ENCODE data around the gene PRR29.

The PRR29 gene

DNA sequence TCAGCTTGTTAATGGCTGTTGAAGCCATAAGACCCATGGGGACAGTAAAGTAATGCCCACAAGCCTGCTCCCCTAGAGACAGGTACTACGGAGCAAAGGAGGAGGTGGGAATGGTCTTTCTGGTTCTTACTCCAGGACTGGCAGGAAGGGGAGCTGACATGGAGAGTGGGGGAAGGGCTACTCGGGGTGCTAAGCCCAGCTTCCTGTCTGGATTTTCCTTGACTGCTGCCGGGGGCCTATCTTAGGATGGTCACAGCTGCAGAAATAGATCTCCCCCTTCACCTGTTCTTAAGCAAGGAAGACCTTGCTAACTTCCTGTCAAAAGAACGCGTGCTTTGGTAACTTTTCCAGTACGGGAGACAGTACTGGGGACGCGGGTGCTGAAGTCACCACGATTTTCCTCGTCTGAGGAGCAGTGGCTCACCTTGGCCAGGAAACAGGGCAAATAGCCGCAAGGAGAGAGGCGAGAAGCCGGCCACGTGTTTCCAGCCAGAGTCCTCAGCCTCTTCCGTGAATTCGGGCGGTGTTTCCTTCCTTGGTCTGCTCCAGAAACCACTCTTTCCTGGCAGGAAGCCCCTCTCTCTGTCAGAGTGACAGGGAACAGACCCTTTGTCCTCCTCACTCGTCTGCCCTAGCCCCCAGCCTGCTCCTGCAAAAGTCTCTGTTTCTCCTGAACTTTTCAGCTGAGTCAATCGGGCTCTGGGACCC, 656 bp upstream of the PRR29 start:
- TF ChIP-seq CTCF (IDR thresholded peaks at IDR 0.05; ENCODE audit: low read length, missing control alignments) = no peak
- H3K4me3 ChIP-seq (replicated peaks; ENCODE audit: low read depth, low read length) = peak overlapping the region; percentile 69
- DNase-seq (ENCODE audit: low read depth) = no peak

DNA sequence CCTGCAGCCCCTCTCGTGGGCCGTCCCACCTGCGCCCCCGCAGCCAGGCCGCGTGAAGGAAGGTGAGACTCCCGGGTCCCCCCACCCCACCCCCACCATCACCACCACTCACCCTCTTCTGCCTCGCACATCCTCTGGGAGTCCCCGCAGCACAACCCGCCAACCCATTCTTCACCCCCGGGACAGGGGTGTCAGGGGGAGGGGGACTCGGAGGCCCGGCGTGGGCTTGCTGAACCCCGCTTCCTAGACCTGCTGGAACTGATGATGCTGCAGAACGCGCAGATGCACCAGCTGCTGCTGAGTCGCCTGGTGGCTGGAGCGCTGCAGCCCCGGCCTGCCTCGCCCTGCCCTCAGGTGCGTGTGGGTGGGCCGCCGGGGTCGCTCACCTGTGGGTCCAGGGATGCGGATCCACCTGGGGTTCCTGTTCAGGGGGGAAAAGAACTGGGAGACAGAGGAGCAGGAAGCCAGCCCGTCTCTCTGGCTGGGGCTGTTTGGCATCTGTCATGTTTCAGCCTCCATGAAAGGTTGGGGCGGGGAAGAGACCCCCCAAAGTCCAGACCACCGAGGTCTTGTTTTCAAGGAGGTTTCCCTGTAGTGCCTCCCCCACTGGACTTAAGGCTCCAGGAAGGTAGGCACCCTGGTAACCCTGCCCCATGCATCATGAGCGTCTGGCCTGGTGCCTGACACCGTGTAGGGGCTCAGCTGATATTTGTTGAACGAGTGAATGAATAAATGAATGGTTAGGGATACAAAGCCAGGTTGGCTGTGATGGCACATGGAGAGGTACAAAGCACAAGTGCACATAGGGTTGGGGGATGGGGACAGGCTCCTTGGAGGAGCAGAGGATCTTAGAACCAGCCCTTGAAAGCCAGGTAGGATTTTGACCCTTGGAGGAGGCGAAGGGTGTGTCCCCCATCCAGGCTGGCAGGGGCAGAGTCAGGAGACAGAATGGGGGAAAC, 849 bp downstream of the PRR29 start:
- TF ChIP-seq CTCF (IDR thresholded peaks at IDR 0.05; ENCODE audit: low read length, missing control alignments) = no peak
- no peak for DNase-seq (ENCODE audit: low read depth)
- peak overlapping the region; percentile 69 for H3K4me3 ChIP-seq (replicated peaks; ENCODE audit: low read depth, low read length)

DNA sequence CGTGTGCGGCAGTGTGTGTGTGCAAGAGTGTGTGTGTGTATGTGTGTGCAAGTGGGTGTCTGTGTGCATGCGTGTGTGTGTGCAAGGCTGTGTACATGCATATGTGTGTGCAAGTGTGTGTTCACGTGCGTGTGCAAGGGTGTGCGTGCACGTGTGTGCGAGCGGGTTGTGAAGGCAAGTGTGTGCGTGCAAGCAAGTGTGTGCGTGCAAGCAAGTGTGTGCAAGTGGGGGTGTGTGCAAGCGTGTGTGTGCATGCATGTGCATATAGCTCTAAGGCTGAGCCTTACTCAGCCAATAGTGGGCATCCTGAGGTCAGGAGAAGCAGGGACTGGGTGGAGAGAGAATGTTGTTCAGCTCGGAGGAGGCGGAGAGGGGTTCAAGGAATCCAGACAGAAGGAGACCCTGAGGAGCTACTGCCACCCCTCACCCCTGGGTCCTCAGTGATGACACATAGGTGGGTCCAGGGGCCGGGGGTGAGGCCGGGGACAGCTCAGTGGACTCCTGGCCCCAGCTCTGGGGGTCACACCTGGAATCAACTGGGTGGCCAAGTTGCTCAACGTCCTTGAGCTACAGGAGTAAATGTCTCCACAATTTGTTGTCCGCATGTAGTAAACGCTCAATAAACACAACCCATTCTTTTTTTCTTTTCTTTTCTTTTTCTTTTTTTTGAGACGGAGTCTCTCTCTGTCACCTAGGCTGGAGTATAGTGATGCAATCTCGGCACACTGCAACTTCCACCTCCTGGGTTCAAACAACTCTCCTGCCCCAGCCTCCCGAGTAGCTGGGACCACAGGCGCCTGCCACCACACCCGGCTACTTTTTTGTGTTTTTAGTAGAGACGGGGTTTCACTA, 1.8 kb downstream of the PRR29 start:
- TF ChIP-seq CTCF (IDR thresholded peaks at IDR 0.05; ENCODE audit: low read length, missing control alignments) = no peak
- no peak overlapping the region for H3K4me3 ChIP-seq (replicated peaks; ENCODE audit: low read depth, low read length)
- DNase-seq (ENCODE audit: low read depth) = no peak

DNA sequence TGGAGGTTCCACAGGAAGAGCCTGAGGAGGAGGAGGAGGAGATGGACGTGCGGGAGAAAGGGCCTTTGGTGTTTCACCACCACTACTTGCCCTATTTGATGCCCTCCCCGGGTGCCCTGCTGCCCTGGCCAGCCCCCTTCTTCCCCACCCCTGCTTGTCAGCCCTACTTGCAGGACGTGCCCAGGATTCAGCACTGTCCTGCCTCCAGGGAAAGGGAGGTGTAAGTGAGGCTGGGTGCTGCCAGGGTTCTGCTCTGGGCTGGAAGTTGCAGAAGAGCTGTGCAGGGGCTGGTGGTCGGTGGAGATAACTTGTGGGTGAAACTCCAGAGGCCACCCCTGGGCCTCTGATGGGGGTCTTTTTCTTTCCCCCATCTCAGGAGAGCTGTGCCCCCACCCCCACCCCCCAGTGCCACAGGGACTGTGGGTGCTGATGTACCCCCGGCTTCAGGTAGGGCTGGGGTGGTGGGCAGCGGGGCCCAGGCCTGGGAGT, 3.0 kb downstream of the PRR29 start:
- no peak for TF ChIP-seq CTCF (IDR thresholded peaks at IDR 0.05; ENCODE audit: low read length, missing control alignments)
- H3K4me3 ChIP-seq (replicated peaks; ENCODE audit: low read depth, low read length) = no peak overlapping the region
- no peak for DNase-seq (ENCODE audit: low read depth)

DNA sequence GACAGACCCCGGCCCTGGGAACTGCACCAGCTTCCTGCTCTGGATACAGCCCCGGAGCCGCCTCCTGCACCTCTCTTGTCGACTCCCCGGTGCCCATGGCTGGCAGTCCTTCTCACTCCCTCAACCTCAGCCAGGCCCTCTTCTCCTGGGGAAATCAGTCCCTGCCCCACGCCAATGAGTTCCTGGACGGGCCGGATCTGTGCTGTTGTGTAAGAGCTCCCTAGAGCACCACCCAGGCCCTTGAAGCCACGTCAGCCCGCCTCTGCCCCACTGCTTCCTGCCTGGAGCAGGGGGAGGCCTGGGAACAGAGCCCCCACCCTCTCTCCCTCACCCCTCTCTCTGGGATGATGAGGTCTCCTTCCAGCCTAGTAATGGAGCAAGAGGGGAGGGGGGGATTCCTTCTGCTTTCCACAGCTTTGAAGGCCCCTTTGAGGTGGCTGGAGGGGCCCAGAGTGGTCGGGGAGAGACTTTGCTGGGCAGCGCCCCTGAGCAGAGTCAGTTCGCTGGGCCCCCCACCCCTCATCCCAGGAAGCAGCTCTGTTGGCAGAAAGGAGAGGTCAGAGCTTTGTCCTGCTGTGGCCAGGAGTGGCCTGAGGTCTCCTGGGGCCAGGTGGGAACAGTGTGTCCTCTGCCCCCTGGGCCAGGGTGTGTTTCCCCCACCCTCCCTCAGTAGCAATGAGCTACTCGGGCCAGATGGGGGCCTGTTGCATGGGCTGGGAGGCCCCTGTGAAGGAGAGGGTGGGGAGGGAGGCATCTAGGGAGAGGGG, 3.8 kb downstream of the PRR29 start:
- no peak for TF ChIP-seq CTCF (IDR thresholded peaks at IDR 0.05; ENCODE audit: low read length, missing control alignments)
- peak; percentile 55 for DNase-seq (ENCODE audit: low read depth)
- no peak overlapping the region for H3K4me3 ChIP-seq (replicated peaks; ENCODE audit: low read depth, low read length)
